Neural cell (in vitro differentiated cells): ENCODE measurements around the gene OS9.

Experiments
- EP300 ChIP-seq: fragments of 450-650 bp; conservative IDR thresholded peaks from 2 replicates; pipeline ENCODE4 v1.6.1; 2014; ENCODE audit warnings: antibody characterized with exemption, mild to moderate bottlenecking, moderate library complexity; ENCODE audit not compliant: poor library complexity, severe bottlenecking
- EZH2 ChIP-seq: fragments of 200-600, 300-800 bp; shearing (Covaris generic), sonication (generic); IDR thresholded peaks from 2 replicates; pipeline ENCODE4 v1.6.1; 2014; ENCODE audit warnings: antibody characterized with exemption, low read length, borderline replicate concordance, mild to moderate bottlenecking; ENCODE audit not compliant: insufficient read depth, poor library complexity, severe bottlenecking
- MXI1 ChIP-seq: fragments of 450-650 bp; conservative IDR thresholded peaks from 2 replicates; pipeline ENCODE4 v1.6.1; 2014; ENCODE audit warnings: antibody characterized with exemption, mild to moderate bottlenecking; ENCODE audit not compliant: poor library complexity, severe bottlenecking
- POLR2AphosphoS5 ChIP-seq: IDR thresholded peaks from 2 replicates; pipeline ENCODE4 v1.6.1; 2012
- RAD21 ChIP-seq: fragments of 450-650 bp; conservative IDR thresholded peaks from 2 replicates; pipeline ENCODE4 v1.6.1; 2014; ENCODE audit warnings: antibody characterized with exemption, mild to moderate bottlenecking, moderate library complexity
- TAF1 ChIP-seq: IDR thresholded peaks from 2 replicates; pipeline ENCODE4 v1.6.1; 2012; ENCODE audit warnings: low read depth
- TF ChIP-seq, protein P1 (sequence below): fragments of 450-650 bp; IDR thresholded peaks from 2 replicates; pipeline ENCODE4 v1.5.1; 2014; ENCODE audit warnings: antibody characterized with exemption, mild to moderate bottlenecking, moderate library complexity; ENCODE audit not compliant: poor library complexity, severe bottlenecking
- TF ChIP-seq, protein P2 (sequence below): IDR thresholded peaks from 2 replicates; pipeline ENCODE4 v1.6.1; 2012; ENCODE audit warnings: borderline replicate concordance

DNA sequence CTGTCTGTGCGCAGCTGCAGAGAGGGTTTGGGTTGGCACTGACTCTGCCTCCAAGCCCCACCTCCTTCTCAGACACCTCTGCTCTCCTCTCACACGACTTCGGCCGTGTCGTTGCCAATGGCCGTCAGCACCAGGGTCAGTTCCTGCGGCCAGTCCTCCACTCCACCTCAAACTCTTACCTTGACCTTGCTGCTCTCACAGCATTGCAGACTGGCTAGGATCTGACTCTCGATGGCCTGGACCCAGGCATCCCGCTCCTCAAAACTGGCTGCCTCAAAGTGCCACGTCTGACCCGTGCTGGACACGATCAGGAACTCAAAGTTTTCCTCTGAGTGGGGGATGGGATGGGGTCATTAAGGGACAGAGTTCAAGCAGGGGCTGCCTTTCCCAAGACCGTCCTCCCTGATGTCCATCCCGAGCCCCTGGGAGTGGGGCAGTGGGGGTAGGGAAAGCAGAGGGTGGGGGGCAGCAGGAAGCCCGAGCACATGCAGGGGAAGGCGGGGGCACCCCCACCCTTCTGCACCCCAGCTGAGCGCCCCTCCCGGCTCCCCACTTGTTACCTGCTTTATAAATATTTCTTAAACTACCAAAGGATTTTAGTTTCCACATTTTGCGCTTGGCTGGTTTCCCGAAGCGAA is 33.9 kb downstream of the OS9 start:
- TF ChIP-seq, protein P1, sequence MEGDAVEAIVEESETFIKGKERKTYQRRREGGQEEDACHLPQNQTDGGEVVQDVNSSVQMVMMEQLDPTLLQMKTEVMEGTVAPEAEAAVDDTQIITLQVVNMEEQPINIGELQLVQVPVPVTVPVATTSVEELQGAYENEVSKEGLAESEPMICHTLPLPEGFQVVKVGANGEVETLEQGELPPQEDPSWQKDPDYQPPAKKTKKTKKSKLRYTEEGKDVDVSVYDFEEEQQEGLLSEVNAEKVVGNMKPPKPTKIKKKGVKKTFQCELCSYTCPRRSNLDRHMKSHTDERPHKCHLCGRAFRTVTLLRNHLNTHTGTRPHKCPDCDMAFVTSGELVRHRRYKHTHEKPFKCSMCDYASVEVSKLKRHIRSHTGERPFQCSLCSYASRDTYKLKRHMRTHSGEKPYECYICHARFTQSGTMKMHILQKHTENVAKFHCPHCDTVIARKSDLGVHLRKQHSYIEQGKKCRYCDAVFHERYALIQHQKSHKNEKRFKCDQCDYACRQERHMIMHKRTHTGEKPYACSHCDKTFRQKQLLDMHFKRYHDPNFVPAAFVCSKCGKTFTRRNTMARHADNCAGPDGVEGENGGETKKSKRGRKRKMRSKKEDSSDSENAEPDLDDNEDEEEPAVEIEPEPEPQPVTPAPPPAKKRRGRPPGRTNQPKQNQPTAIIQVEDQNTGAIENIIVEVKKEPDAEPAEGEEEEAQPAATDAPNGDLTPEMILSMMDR, result no peak
- TF ChIP-seq TAF1, result no peak
- no peak for TF ChIP-seq EP300
- TF ChIP-seq, protein P2, sequence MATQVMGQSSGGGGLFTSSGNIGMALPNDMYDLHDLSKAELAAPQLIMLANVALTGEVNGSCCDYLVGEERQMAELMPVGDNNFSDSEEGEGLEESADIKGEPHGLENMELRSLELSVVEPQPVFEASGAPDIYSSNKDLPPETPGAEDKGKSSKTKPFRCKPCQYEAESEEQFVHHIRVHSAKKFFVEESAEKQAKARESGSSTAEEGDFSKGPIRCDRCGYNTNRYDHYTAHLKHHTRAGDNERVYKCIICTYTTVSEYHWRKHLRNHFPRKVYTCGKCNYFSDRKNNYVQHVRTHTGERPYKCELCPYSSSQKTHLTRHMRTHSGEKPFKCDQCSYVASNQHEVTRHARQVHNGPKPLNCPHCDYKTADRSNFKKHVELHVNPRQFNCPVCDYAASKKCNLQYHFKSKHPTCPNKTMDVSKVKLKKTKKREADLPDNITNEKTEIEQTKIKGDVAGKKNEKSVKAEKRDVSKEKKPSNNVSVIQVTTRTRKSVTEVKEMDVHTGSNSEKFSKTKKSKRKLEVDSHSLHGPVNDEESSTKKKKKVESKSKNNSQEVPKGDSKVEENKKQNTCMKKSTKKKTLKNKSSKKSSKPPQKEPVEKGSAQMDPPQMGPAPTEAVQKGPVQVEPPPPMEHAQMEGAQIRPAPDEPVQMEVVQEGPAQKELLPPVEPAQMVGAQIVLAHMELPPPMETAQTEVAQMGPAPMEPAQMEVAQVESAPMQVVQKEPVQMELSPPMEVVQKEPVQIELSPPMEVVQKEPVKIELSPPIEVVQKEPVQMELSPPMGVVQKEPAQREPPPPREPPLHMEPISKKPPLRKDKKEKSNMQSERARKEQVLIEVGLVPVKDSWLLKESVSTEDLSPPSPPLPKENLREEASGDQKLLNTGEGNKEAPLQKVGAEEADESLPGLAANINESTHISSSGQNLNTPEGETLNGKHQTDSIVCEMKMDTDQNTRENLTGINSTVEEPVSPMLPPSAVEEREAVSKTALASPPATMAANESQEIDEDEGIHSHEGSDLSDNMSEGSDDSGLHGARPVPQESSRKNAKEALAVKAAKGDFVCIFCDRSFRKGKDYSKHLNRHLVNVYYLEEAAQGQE, result no peak
- no peak for TF ChIP-seq RAD21
- TF ChIP-seq EZH2, result no peak
- TF ChIP-seq POLR2AphosphoS5, result no peak
- TF ChIP-seq MXI1, result no peak
